Mesangial cell (primary cell): ENCODE results near the gene NLGN1. TPM values are rescaled to one million over a fixed set of nuclear protein-coding genes. Genes with fewer than 3 reads are reported as not detected.

Experiments
- total RNA-seq: library from RNA; depleted of rRNA; stranded (reverse); fragments of >200 nt; gene quantifications from 2 replicates; pipeline ENCODE4 v1.2.3, GENCODE V29; 2015

NLGN1 gene
- 0.81 and 3.5 TPM in 2 replicates for total RNA-seq

DNA sequence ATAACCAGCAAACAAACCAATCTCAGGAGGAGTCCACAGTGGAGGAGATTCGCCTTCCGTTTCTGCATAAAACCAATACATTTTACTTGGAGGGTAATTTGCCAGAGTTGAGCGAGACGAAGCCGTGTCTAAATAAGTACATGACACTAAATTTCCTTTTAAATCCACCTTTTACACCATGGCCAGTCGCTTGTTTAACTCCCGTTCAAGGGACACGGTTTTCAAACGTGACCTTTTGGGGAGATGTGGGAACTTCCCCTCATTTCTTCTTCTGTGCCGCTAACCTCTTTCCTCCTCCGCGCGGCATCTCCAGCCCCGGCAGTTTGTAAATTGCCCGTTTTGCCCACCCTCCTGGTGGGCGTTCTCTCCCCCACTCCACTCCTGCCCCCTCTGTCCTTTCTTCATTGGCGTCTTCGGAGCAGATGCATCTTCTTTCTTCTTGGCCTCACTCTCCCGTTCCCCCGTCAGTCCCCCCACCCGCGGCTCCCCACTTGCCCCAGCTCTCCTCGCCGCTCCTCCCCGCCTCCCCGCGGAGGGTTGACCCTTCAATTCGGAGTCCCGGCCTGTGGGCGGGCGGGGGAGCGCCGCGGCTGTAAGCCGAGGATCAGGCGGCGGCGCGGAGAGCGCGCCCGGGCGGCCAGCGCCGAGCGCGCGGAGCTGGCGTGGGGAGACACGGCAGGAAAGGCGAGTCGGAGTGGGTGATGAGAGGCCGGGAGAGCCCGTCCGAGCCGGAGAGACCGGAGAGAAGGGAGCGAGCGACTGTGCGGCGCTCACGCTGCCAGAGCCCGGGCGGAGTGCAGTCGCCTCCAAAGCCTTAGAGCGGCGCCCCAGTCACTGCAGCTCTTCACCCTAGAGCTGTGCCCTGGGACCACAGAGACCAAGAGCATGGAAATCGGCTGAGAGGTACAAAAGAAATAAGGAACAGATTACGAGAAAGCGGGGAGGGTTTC is at the start of gene NLGN1:
Gene NLGN1 (plus strand): TSS at position 584 of the 950 bp plus-strand sequence.

